GM21576 (cell line): Measurements from ENCODE around the gene FGF14.

Experiments
- ATAC-seq: cut with Tn5 transposase; IDR thresholded peaks from one replicate; pipeline ENCODE4 v1.9.1; 2021; ENCODE audit warnings: mild to moderate bottlenecking, moderate library complexity; ENCODE audit not compliant: unreplicated experiment

The FGF14 gene

DNA sequence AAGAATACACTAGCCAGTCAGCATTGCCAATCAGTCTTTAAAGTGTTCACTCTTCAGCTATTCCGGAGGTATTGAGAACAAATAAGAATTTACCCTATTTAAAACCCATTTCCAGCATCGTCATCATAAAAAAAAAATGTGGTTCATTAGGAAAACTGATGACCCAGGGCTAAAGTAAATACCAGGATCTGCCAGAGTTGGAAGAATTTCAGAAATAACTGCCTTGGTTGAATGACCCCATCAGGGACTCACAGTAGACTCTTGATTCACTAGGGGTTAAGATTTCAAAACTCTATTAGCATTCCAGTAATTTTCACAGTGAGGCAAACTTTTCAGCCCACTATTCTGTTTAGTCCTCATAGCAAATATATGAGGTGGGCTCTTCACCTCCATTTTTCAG is 572.4 kb downstream of the FGF14 start:
- no peak for ATAC-seq

DNA sequence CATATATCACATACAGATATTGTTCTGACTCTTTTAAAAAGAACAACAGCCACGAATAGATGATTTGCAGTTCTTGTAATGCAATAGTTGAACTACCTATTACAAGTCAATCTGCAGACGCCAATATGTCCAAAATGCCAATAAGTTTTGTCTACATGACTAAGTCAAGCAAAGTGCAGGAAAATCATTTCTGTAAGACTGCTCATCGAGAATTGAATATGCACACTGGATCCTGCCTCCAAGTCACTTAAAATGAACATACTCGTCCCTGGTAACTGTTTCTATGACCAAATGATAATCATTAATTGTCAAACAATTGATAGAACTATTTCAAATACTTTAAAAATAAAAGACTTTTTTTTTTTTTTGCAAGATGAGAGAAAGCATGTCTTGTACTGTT is 573.7 kb downstream of the FGF14 start:
- ATAC-seq = no peak

DNA sequence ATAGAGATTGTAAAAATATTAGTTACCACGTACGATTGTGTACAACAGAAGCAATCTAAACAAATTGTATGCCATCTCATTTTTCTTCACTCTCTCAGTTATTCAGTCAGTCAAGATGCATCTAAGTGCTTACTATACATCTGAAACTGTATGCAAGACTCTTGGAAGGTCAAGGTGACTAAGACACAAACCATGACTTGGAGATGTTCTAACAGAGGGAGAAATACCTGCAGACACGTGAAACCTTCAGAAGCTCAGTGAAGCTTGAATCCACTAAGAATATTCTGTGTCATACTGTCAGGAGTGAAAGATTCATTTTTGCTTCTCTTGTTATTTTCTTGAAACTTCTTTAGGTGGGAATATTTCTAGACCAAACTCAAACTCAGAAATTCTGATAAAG is 584.0 kb downstream of the FGF14 start:
- ATAC-seq = no peak

DNA sequence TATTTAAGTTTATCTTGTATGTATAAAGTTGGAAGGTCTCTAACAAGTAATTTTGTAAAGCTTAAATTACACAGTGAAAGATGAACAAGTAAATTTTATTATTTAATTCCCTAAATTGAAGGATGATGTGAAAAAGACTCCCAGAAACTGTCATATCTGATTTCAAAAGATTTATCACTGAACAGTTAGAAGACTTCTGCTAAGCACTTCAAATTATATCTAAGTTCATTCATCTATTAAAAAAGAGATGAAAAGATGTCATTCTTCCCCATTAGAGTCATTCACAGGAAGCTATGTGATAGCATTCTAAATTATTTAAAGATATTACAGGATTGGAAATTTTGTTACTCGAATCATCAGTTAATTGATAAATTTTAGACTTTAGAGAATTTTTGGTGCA is 590.0 kb downstream of the FGF14 start:
- no peak for ATAC-seq

DNA sequence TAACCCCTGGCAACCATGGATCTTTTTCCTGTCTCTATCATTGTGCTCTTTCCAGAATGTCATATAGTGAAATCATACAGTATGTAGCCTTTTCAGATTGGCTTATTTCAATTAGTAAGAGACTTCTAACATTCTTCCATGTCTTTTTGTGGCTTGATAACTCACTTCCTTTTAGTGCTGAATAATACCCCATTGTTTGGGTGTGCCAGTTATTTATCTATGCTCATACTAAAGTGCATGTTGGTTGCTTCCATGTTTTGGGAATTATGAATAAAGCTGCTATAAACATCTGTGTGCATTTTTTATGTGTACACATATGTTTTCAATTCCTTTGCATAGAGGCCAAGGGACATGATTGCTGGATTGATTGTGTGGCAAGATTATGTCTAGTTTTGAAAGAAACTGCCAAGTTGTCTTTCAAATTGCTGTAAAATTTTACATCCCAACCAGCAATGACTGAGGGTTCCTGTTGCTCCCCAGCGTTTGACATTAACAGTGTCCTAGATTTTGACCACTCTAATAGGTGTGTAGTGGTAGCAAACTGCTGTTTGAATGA is 590.5 kb downstream of the FGF14 start:
- ATAC-seq = no peak

DNA sequence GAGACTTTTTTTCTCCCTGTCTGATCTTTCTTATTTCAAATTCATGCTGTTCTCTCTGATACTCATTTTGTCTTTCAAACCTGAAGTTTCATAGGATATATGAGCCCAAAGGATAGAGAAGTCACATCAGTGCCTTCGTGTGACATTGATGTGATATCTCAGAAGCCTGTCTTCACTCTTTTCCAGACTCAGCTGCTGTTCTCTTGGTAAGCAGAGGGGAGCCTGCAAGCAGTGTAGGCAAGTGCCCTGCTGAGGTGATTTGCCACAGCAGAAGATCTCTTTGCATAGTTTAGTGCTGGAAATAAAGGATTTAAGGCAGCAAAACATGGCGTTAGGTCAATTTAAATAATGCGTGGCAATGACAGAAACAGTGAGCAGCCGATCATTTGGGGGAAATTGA is 602.7 kb downstream of the FGF14 start:
- ATAC-seq = no peak

DNA sequence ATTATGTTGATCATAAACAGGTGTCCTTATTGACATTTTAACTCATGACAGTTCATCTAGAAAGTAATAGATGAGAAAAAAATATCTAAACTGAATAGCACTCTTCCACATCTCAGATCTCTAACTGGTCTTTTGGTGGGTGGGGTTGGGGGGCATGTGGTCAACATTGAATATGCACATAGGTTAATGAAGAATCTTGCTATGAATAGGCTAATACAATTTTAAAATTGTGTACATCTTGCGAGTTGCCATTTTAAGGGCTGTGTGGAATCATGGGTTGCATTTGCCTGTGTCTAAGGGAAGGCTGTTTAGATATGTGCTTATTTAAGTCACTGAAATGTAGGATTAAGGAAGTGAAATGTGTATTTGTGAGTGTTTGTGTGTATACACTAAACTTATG is 603.4 kb downstream of the FGF14 start:
- ATAC-seq = no peak

DNA sequence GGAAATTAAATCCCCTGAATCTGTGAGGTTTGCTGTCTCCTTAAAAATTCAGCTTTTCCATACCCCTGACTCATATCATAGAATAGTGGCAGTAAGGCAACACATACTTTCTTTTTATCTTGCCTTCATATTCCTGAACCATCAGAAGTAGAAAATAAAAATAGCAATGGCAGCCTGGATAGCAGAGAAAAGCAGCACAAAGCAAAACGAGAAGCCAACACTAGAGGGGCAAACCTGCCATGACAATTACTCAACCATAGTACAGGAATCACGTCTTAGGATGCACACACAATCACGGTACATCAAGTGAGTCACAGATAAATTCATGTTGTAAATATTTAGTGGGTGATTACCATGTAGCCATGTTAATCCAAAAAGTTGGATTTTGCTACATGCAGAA is 606.4 kb downstream of the FGF14 start:
- no peak for ATAC-seq

DNA sequence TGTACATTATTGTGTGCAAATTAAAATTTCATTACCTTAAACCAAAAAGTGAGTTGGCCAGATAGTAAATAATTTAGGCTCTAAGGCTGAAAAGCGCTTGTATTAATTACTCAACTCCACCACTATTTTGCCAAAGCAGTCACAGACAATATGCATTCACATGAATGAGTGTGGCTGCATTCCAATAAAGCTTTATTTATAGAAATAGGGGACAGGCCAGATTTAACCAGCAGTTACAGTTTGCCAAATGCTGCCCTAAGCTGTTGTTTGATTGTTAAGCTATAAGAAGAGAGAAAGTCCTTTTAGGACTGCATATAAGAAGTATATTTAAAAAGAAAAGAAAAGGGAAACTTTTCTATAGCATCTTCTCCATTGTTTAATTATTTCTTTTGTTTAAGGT is 606.8 kb downstream of the FGF14 start:
- ATAC-seq = no peak

DNA sequence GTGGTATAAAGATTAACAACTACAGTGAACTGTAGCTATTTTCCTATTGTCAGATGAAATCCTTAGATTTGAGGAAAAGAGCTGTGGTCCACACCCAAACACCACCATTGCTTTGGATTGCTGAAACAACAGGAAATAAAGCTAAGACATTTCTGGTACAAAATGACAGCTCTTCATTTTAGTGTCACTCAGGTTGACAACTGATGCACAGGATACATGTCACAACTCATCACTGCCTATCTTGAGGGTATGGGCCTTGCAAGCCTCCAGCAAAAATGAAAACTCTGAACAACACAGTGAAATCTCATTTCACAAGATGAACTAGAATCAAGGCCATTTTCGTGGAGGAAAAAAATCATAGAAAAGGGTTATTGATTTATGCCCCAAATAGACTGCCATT is 609.7 kb downstream of the FGF14 start:
- no peak for ATAC-seq

DNA sequence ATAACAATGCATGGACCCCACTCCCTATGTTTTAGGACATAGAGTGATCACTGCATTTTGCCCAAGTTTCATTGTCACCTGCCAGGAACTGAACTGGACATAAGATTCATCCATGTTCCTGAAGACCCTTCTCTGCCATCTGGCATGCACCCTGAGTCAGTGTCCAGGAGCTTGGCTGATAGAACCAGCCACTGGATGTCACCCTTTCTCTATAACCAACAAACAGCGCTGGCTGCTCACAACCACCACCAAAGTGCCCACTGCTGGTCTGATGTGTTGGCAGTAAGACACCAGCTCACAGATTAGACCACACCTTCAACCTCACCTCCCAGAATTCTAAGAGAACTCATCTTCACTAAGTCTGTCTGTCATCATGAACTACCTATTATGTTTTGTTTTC is 616.0 kb downstream of the FGF14 start:
- ATAC-seq = no peak

DNA sequence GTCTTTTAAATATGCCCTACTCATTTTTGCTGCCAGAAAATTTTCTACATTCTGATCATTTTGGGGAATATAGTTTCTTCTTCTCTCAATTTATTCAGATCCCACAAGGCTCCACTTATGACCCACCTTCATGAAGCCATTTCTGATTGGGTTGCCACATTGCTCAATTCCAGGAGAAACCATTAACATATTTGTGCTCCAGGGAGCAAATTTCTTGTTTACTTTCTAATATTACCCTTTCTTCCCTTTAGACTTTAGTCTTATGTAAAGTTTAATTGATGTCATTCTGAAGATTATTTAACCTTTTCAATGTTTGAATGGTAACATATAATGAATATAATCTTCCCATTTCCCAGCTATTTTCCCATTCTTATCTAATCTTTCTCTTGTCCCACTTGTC is 617.5 kb downstream of the FGF14 start:
- no peak for ATAC-seq

DNA sequence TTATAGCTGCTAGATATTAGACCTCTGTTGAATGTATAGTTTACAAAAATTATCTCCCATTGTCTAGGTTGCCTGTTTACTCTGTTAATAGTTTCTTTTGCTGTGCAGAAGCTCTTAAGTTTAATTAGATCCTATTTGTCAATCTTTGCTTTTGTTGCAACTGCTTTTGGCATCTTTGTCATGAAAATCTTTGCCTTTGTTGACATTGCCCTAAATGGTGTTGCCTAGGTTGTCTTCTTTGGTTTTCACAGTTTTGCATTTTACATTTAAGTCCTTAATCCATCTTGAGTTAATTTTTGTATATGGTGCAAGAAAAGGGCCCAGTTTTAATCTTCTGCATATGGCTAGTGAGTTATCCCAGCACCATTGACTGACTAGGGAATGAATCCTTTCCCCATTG is 618.3 kb downstream of the FGF14 start:
- no peak for ATAC-seq

DNA sequence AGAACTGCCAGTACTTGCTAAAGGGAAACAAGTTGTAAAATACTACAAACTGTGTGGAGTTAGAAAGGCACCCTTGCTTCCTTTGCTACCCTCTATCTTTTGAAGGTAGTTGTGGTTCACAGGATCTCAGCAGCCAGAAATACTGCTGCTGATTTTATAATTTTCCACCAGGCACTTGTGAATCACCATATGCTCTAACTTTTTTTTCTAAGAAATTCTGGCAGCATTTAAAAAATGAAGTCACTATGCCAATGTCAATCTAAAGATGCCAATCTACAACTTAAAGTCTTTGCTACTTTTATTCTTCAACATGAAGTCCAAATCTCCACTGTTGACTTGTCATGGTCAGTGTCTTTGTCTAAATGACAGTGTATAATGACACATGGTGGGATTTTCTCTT is 621.6 kb downstream of the FGF14 start:
- no peak for ATAC-seq

DNA sequence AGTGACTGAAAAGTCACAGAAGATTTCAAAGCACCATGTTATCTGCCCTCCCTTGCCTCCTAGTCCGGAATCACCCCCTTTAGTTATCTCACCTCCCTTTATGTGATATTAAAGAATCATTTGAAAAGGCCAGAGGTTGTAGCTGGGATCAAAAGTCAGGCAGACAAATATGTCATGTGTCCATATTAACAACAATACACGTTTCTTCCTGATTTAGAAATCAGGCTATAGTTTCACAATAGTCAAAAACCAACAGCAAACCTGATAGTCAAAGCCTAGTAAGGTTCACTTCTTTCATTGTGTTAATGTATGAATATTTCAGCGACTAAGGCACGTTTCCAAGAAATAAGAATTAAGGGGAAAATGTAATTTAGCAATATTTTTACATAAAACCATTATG is 622.7 kb downstream of the FGF14 start:
- no peak for ATAC-seq

DNA sequence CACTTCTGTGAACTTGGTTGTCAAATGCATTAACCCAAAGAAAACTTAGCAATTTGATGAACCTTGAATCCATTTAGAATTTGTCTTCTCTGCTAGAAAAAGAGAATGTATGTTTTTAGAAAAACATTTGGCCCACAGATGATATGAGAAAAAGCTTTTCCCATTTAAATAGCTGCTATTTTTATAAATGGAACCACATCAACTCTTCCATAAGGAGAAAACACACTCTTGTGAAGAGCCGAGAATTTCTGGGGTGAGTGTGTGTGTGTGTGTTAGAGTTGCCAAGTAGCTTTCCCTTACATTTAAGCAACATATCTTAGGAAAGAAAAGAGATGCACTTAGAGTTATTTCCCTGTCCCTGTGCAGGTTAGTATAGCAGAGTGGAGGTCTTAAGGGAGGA is 626.6 kb downstream of the FGF14 start:
- ATAC-seq = no peak

DNA sequence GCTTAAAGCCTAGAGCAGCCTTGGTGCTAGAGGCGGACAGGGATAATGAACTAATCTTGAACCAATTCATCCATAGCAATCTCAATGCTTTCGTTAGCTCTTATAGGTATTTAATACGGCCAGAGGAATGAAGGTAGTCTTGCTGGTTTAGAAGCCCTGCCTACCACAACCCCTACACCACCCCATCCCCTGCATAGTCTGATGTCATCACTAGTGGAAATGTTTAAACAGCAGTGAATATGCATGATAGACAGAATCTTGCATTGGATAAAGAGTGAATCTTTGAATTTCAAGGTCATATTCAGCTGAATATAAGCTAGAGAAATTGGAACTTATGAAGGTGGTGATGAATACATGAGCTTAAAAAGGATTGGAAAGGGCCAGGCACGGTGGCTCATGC is 627.5 kb downstream of the FGF14 start:
- no peak for ATAC-seq

DNA sequence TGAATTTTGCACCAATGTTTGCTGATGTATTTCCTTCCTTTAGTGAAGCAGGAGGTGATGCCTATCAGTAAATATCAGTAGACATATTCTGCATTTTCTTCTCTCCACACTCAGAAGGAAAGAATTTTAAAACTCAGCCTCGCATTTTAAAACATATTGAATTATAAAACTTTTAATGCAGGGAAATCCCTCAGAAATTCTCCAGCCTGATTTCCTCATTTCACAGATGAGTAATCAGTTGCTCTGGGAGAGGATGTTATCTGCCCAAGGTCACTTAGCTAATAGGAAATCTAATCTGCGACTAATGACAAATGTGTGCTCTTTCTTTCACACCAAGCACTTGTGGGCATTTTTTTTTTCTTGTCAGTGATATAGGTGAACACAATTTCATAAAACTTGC is 628.8 kb downstream of the FGF14 start:
- no peak for ATAC-seq

DNA sequence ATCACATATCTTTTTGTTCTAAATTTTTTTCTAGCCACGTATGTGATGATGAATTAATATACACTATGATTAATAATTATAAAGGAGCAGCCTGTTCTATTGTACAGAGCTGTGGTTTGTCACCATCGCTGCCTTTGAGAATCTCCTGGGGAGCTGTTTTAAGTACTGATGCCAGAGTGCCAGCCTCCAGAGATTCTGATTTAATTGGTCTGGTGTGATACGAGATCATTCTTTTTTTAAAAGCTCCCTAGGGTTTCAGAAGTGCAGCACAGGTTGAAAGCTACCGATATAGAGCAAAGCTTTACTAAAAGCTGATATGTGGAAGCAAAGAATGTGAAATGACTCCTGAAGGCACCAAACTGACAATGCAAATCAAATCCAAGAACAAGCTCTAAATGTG is 634.7 kb downstream of the FGF14 start:
- no peak for ATAC-seq

DNA sequence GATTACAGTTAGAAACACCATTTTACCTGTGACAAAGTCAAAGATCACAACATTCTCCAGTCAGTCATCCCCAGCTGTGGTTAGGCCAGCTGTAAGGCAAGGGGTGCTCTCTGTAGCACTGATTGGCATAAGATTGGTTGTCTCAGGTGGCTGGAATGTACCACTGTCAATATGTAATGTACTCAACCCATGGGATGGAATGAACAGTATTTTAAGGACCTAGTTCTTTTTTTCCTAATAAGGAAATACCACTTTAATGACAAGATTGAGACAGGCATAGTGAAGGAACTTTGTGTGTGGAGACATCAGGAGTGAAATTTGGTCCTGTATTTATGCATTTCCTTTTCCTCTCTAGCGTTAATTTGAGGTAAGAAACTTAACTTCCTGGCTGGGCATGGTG is 638.7 kb downstream of the FGF14 start:
- no peak for ATAC-seq

DNA sequence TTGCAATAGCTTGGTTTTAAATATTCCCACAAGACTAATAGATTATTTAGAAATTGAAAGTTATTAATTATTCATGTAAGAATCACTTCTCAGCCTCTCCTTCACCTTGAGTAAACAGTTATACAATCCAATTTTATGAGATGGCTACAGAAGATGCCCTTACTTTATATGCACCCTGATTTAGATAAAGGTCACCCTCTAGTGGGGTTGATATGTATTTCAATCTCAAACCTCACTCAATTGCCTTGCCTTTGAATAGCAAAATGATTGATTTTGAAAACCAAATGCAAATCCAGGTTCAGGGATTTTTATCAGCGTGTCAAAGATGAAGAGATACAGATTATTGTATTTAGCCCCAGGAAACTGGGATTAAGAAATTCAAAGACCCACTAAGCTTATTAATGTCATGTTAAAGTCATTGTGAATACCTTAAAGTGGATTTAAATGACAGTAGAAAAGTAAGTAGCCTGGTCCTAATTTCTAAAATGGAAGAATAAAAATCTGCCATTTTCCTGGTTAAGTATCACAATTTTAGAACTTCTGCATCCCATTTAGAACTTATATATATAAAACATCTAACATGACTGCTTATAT is 644.3 kb downstream of the FGF14 start:
- ATAC-seq = peak; percentile 91

DNA sequence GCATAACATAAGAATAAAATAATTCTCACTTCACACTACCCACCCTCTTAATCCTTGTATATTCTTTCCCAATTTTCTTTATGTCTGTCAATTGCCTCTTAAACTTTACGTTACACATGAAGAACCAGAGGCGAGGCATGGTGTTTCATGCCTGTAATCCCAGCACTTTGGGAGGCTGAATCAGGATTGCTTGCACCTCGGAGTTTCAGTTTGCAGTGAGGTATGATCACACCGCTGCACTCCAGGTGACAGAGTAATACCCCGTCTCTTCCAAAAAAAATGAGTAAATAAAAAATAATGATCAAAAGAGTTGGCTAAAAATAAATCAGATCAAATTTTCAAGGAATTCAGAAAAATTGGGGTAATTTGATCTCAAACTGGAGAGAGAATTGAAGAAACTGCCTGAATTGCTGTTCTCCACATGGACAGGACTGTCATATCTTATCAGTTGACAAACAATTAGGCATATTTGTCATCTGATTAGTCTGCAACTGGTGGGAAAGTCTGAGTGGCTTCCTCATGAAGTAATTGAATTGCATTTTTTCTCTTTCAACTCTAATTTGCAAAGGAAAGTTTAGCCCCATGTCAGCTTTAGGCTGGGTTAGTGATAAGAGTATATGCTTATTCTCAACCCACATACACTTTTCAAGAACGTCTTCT is 646.5 kb downstream of the FGF14 start:
- ATAC-seq = no peak

DNA sequence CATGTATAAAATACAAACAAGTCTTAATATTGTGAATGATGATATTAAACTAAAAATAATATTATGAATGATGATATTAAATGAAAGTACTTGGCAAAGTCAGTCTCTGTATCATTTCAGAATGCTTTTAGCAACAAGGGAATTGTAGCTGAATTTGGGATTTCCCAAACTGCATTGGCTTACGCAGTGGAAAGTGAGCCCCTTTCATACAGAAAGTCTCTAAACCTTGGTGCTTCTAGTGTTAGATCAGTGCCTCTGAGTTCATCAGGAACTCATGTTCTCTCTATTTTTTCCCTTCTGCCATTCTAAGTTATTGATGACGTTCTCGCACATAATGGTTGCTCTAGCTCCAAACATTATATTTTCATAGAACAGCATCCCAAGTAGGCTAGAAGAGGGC is 649.4 kb downstream of the FGF14 start:
- ATAC-seq = no peak
